Measurements from ENCODE around the gene MAZ. TPM values are rescaled to one million over a fixed set of nuclear protein-coding genes. Genes with fewer than 3 reads are reported as not detected.
"Not testable (repeated sequence)": the region's sequence is repeated elsewhere in the genome, so short reads cannot be mapped to it uniquely, and the experiment has no call there.

MAZ gene
- total and polyA plus RNA-seq, 4 donors, result 139 to 532 (median 359) TPM

DNA sequence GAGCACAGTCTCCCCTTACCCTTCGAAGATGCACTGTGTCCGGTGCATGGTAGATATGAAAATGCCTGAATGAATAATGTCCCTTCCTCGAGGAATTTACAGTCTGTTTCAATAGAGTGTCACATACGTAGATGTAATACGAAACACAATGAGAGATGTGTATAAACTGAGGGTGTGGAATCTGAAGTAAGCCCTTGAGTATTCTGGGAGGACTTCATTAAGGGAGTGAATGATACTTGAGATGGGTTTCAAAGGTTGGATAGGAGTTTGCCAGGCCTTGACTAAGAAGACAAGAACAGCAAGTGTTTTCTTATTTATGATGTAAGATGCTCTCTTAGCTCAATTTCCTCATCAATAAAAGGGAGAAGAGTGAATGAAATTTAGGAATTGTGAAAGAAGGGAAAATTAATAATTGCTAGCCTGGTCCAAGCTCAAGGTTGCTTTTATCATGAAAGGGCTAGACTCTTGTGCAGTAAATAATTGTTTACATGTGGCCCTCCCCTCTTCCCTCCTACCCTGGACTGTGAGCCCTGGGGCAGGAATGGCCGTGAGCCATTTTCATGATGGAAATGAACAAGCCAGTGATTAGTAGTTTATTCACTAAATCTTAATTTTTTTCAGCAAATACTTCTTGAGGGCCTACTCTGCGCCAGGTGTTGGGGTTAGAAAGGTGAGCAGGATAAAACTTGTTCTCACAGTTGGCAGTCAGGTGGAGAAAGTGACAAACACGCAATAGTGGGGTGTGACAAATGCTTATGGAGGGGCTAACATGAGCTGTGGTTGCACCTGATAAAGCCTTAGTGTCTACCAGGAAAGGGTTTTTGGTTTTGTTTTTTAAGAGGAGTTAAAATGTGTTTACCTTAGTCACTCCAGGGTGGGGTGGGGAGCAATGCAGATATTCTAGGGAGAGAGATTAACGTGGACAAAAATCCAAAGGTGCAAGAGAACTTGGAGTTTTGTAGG lies 14.2 kb upstream of the MAZ start:
- no peak overlapping the region for H3K4me3 ChIP-seq (ENCODE audit: low read depth, low read length)
- no peak for DNase-seq (ENCODE audit: low read depth in 4 of 6, low spot score in 6 of 6)
- 83% methylated on average over 5 of the region's 9 CpGs for WGBS (ENCODE audit: insufficient coverage)
- peaks cover 7% of the 10 kb centered on the region for H3K36me3 ChIP-seq (ENCODE audit: control insufficient read depth, insufficient read depth, low read length)
- H3K4me1 ChIP-seq (ENCODE audit: control insufficient read depth, insufficient read depth, low read length), result peaks cover 18% of the 10 kb centered on the region
- no peaks in the 10 kb centered on the region for H3K9me3 ChIP-seq (ENCODE audit: control insufficient read depth, insufficient read depth, low read length)
- no peak overlapping the region for H3K27ac ChIP-seq (ENCODE audit: low read depth, low read length)
- no peaks in the 10 kb centered on the region for H3K27me3 ChIP-seq (ENCODE audit: control insufficient read depth, insufficient read depth, low read length)

- 91% methylated on average over 18 of the region's 18 CpGs for WGBS (ENCODE audit: insufficient coverage)
Measured at GRCh38 chr16:29793153-29793552, 13.2 kb upstream of the MAZ start.

DNA sequence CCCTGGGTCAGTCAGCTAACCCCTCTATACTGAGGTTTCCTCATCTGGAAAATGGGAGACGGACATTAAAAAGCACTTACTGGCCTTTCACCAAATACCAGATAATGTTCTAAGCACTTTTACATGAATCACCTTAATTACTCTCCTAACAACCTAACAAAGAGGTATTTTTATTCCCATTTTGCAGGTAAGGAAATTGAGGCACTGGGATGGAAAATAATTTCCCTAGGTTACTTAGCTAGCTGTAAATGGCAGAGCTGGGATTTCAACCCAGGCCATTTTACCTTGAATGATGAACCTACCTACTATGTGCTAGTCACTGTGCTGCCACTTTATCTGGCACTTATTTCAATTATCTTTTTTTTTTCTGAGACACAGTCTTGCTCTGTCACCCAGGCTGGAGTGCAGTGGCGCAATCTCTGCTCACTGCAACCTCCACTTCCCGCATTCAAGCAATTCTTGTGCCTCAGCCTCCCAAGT lies 12.1 kb upstream of the MAZ start:
- Histone ChIP-seq H3K9me3 (ENCODE audit: control insufficient read depth, insufficient read depth, low read length) (no peaks in the 10 kb centered on the region), H3K36me3 (ENCODE audit: control insufficient read depth, insufficient read depth, low read length) (peaks cover 24% of the 10 kb centered on the region), H3K4me1 (ENCODE audit: control insufficient read depth, insufficient read depth, low read length) (peaks cover 18% of the 10 kb centered on the region), H3K27me3 (ENCODE audit: control insufficient read depth, insufficient read depth, low read length) (no peaks in the 10 kb centered on the region), H3K4me3 (ENCODE audit: low read depth, low read length) (no peak overlapping the region), H3K27ac (ENCODE audit: low read depth, low read length) (no peak overlapping the region)
- WGBS (ENCODE audit: insufficient coverage), result 100% methylated on average over 1 of the region's 3 CpGs
- no peak for DNase-seq (ENCODE audit: low read depth in 4 of 6, low spot score in 6 of 6)

More at GRCh38 chr16:29793153-29793552, 13.2 kb upstream of the MAZ start:
- DNase-seq (ENCODE audit: low read depth in 4 of 6, low spot score in 6 of 6); H3K27ac ChIP-seq (ENCODE audit: low read depth, low read length); H3K27me3 ChIP-seq (ENCODE audit: control insufficient read depth, insufficient read depth, low read length); H3K9me3 ChIP-seq (ENCODE audit: control insufficient read depth, insufficient read depth, low read length); H3K4me3 ChIP-seq (ENCODE audit: low read depth, low read length): not testable (repeated sequence)
- Histone ChIP-seq H3K36me3 (ENCODE audit: control insufficient read depth, insufficient read depth, low read length) (peaks cover 13% of the 10 kb centered on the region), H3K4me1 (ENCODE audit: control insufficient read depth, insufficient read depth, low read length) (peaks cover 18% of the 10 kb centered on the region)

- peaks cover 55% of the 10 kb centered on the region for H3K36me3 ChIP-seq (ENCODE audit: control insufficient read depth, insufficient read depth, low read length)
- WGBS (ENCODE audit: insufficient coverage), result 95% methylated on average over 6 of the region's 8 CpGs
- no peaks in the 10 kb centered on the region for H3K9me3 ChIP-seq (ENCODE audit: control insufficient read depth, insufficient read depth, low read length)
- no peak overlapping the region for H3K27ac ChIP-seq (ENCODE audit: low read depth, low read length)
- H3K4me1 ChIP-seq (ENCODE audit: control insufficient read depth, insufficient read depth, low read length), result peaks cover 11% of the 10 kb centered on the region
- H3K27me3 ChIP-seq (ENCODE audit: control insufficient read depth, insufficient read depth, low read length), result no peaks in the 10 kb centered on the region
- H3K4me3 ChIP-seq (ENCODE audit: low read depth, low read length), result no peak overlapping the region
- no peak for DNase-seq (ENCODE audit: low read depth in 4 of 6, low spot score in 6 of 6)
Measured at GRCh38 chr16:29802416-29802935, 3.9 kb upstream of the MAZ start.

- DNase-seq (ENCODE audit: low read depth in 4 of 6, low spot score in 6 of 6), result no peak
- Histone ChIP-seq H3K27me3 (ENCODE audit: control insufficient read depth, insufficient read depth, low read length) (no peaks in the 10 kb centered on the region), H3K4me1 (ENCODE audit: control insufficient read depth, insufficient read depth, low read length) (peaks cover 26% of the 10 kb centered on the region), H3K36me3 (ENCODE audit: control insufficient read depth, insufficient read depth, low read length) (peaks cover 59% of the 10 kb centered on the region), H3K27ac (ENCODE audit: low read depth, low read length) (peak overlapping the region; percentile 97), H3K4me3 (ENCODE audit: low read depth, low read length) (no peak overlapping the region), H3K9me3 (ENCODE audit: control insufficient read depth, insufficient read depth, low read length) (no peaks in the 10 kb centered on the region)
- WGBS (ENCODE audit: insufficient coverage), result no CpG with 5 or more reads among the region's 8 CpGs
Measured at GRCh38 chr16:29804020-29804419, 2.3 kb upstream of the MAZ start.

GRCh38 chr16:29804455-29805231 lies 1.7 kb upstream of the MAZ start:
- H3K4me3 ChIP-seq (ENCODE audit: low read depth, low read length), result peak overlapping the region; percentile 91
- H3K36me3 ChIP-seq (ENCODE audit: control insufficient read depth, insufficient read depth, low read length), result peaks cover 59% of the 10 kb centered on the region
- no peaks in the 10 kb centered on the region for H3K27me3 ChIP-seq (ENCODE audit: control insufficient read depth, insufficient read depth, low read length)
- H3K27ac ChIP-seq (ENCODE audit: low read depth, low read length), result peak overlapping the region; percentile 97
- no peaks in the 10 kb centered on the region for H3K9me3 ChIP-seq (ENCODE audit: control insufficient read depth, insufficient read depth, low read length)
- WGBS (ENCODE audit: insufficient coverage), result 13% methylated on average over 26 of the region's 26 CpGs
- H3K4me1 ChIP-seq (ENCODE audit: control insufficient read depth, insufficient read depth, low read length), result peaks cover 32% of the 10 kb centered on the region
- peak in 1 of 6 donors; percentile 55 for DNase-seq (ENCODE audit: low read depth in 4 of 6, low spot score in 6 of 6)

- DNase-seq (ENCODE audit: low read depth in 4 of 6, low spot score in 6 of 6), result peak in 5 of 6 donors; percentile 94 to 99 (median 97)
- Histone ChIP-seq H3K27me3 (ENCODE audit: control insufficient read depth, insufficient read depth, low read length) (no peaks in the 10 kb centered on the region), H3K4me3 (ENCODE audit: low read depth, low read length) (peak overlapping the region; percentile 91), H3K27ac (ENCODE audit: low read depth, low read length) (peak overlapping the region; percentile 97), H3K4me1 (ENCODE audit: control insufficient read depth, insufficient read depth, low read length) (peaks cover 40% of the 10 kb centered on the region), H3K9me3 (ENCODE audit: control insufficient read depth, insufficient read depth, low read length) (no peaks in the 10 kb centered on the region), H3K36me3 (ENCODE audit: control insufficient read depth, insufficient read depth, low read length) (peaks cover 60% of the 10 kb centered on the region)
- 0% methylated on average over 82 of the region's 103 CpGs for WGBS (ENCODE audit: insufficient coverage)
Measured at GRCh38 chr16:29805232-29806098, 864 bp upstream of the MAZ start.

DNA sequence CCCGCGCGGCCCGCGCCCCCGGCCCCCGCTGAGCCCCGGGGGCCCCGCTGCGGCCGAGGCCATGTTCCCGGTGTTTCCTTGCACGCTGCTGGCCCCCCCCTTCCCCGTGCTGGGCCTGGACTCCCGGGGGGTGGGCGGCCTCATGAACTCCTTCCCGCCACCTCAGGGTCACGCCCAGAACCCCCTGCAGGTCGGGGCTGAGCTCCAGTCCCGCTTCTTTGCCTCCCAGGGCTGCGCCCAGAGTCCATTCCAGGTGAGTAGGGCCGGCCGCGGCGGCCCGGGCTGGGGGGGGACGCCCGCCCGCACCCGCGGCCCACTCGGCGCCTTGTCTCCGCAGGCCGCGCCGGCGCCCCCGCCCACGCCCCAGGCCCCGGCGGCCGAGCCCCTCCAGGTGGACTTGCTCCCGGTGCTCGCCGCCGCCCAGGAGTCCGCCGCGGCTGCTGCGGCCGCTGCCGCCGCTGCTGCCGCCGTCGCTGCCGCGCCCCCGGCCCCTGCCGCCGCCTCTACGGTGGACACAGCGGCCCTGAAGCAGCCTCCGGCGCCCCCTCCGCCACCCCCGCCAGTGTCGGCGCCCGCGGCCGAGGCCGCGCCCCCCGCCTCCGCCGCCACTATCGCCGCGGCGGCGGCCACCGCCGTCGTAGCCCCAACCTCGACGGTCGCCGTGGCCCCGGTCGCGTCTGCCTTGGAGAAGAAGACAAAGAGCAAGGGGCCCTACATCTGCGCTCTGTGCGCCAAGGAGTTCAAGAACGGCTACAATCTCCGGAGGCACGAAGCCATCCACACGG lies 504 bp downstream of the MAZ start:
- Histone ChIP-seq H3K27ac (ENCODE audit: low read depth, low read length) (peak overlapping the region; percentile 88), H3K27me3 (ENCODE audit: control insufficient read depth, insufficient read depth, low read length) (no peaks in the 10 kb centered on the region), H3K36me3 (ENCODE audit: control insufficient read depth, insufficient read depth, low read length) (peaks cover 58% of the 10 kb centered on the region), H3K9me3 (ENCODE audit: control insufficient read depth, insufficient read depth, low read length) (no peaks in the 10 kb centered on the region), H3K4me3 (ENCODE audit: low read depth, low read length) (peak overlapping the region; percentile 64), H3K4me1 (ENCODE audit: control insufficient read depth, insufficient read depth, low read length) (peaks cover 54% of the 10 kb centered on the region)
- DNase-seq (ENCODE audit: low read depth in 4 of 6, low spot score in 6 of 6), result peak in 2 of 6 donors; percentile 66 to 74
- WGBS (ENCODE audit: insufficient coverage), result under 1% methylated on average over 99 of the region's 99 CpGs
